Measurements from ENCODE around the gene LRRC34. TPM values are rescaled to one million over a fixed set of nuclear protein-coding genes. Genes with fewer than 3 reads are reported as not detected.

The LRRC34 gene
- total and polyA plus RNA-seq, 2 of the 8 experiments (the other 6 are each of a cell fraction or from before 2014, with no cell fraction given) = 3.3 to 4.1 TPM

DNA sequence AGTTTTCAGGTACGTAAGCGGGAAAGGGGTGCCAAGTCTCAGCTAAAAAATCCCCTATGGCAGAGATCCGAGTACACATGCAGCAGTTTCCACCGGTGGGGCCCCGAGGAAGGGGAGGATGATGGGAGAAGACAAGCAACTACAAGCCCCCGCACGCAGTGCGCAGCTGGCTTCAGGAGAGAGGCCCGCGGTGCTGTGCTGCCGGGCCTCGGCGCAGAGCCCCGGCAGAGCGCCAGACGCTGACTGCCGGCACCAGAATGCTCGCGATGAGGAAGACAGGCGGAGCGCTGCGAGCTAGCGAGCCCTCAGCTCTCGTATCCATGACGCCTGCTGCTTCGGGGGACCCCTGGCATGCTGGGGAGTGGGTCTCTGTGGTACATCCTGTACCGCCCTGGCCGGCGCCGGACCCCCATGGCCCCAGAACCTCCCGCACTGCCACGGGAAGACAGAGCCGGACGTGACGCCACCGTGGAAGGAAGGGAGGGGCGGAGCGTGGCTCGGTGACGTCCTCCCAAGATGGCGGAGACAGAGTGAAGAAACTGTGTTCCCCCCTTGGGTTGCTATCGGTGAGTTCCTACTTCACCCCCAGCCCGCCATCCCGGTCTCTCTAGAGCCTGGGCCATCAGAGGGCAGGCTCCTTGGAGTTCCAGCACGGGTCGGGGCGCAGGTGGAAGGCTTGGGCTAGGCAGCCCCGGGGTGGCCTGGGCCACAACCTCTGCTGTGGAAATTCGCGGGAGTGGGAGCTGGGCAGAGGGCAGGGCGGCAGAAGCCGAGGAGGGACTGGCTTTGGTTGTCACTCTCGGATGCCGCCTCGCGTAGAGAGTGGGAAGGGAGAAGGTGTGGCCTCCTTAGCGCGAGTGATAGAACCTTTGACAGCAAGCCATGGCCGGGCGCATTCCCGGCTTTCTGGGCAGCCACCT is 39.5 kb downstream of the LRRC34 start, which contains the start of gene MYNN (continued):
- TF ChIP-seq, protein P1, sequence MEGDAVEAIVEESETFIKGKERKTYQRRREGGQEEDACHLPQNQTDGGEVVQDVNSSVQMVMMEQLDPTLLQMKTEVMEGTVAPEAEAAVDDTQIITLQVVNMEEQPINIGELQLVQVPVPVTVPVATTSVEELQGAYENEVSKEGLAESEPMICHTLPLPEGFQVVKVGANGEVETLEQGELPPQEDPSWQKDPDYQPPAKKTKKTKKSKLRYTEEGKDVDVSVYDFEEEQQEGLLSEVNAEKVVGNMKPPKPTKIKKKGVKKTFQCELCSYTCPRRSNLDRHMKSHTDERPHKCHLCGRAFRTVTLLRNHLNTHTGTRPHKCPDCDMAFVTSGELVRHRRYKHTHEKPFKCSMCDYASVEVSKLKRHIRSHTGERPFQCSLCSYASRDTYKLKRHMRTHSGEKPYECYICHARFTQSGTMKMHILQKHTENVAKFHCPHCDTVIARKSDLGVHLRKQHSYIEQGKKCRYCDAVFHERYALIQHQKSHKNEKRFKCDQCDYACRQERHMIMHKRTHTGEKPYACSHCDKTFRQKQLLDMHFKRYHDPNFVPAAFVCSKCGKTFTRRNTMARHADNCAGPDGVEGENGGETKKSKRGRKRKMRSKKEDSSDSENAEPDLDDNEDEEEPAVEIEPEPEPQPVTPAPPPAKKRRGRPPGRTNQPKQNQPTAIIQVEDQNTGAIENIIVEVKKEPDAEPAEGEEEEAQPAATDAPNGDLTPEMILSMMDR (IDR thresholded peaks at IDR 0.05; ENCODE audit: control extremely low read depth in 1 of 3, insufficient read depth in 1 of 3, low read depth in 1 of 3, low read length in 3 of 3) = no peak
- peak; percentile 37; the same call in 1 of the 2 replicates for TF ChIP-seq EGR1 (IDR thresholded peaks at IDR 0.05; ENCODE audit: borderline replicate concordance, low read depth, low read length)
- no peak for TF ChIP-seq GABPA (IDR thresholded peaks at IDR 0.05; ENCODE audit: borderline replicate concordance, insufficient read depth, low read length)
- TF ChIP-seq CHD1 (IDR thresholded peaks at IDR 0.05; ENCODE audit: low read depth, low read length) = no peak
- TF ChIP-seq, protein P2, sequence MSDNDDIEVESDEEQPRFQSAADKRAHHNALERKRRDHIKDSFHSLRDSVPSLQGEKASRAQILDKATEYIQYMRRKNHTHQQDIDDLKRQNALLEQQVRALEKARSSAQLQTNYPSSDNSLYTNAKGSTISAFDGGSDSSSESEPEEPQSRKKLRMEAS (IDR thresholded peaks at IDR 0.05) = peak; percentile 36
- TF ChIP-seq ZNF274 (IDR thresholded peaks at IDR 0.05; ENCODE audit: borderline replicate concordance, extremely low read depth, low read length) = no peak
- no peak for TF ChIP-seq FOSL1 (IDR thresholded peaks at IDR 0.05; ENCODE audit: insufficient read depth, low read depth, low read length)
- TF ChIP-seq BACH1 (IDR thresholded peaks at IDR 0.05; ENCODE audit: low read length) = no peak
- no peak for TF ChIP-seq EP300 (IDR thresholded peaks at IDR 0.05; ENCODE audit: borderline replicate concordance in 1 of 2, low read depth in 2 of 2, low read length in 2 of 2)
- TF ChIP-seq TAF7 (optimal IDR thresholded peaks at IDR 0.05; ENCODE audit: borderline replicate concordance, low read depth, low read length) = peak; percentile 71
- TF ChIP-seq KDM4A (IDR thresholded peaks at IDR 0.05; ENCODE audit: low read depth, low read length, severe bottlenecking) = peak; percentile 72
- TF ChIP-seq GTF2F1 (IDR thresholded peaks at IDR 0.05; ENCODE audit: borderline replicate concordance, low read depth, low read length) = no peak

Data from H1 (cell line).